Measurements from ENCODE around the gene NUDT19.
"Not testable (repeated sequence)": the region's sequence is repeated elsewhere in the genome, so short reads cannot be mapped to it uniquely, and the experiment has no call there.

NUDT19 gene

GRCh38 chr19:32691291-32691951, at the start of gene NUDT19:
Gene NUDT19, plus strand, starts transcription at chr19:32691821. Its CDS starts 140 bp downstream, at chr19:32691961.
- peak; percentile 78 for DNase-seq (ENCODE audit: low read depth in 2 of 2)

- peak; percentile 45 to 55 for DNase-seq (ENCODE audit: low read depth in 2 of 2)
These were observed 48.9 kb upstream of the NUDT19 start for GRCh38 chr19:32642771-32643170.

DNA sequence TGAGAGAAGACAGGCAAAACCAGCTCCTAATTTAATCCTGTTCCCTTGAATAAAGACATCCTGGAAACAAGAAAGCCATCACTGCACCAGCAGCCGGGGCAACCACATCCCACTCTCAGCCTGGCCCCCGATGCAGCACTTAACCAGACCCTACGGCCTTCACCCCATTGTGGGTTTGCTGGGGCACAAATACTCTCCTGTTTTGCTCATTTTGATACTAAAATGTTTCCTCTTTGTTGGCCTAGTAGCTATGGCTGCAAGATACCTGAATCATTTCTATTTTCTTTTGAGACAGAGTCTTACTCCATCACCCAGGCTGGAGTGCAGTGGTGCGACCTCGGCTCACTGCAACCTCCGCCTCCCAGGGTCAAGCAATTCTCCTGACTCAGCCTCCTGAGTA, 45.1 kb upstream of the NUDT19 start:
- DNase-seq (ENCODE audit: low read depth in 2 of 2), result no peak

DNA sequence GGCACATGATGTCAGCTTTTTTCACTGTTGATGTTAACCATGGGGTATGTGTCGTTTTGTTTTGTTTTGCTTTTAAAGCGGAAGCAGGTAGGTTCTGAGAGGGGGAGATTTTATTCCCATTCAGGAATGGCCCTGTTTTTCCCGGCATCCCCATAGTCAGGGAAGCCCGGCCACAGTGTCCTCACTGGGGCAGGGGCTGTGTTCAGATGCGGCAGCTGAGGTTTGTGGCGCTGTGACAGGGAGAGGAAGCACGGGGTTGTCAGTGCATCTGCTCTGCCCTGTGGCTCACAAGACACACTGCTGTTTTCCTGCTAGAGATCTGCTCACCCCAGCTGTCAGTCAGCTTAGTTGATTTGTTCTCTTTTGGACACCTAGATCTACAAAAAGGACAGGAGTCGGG, 44.3 kb upstream of the NUDT19 start:
- DNase-seq (ENCODE audit: low read depth in 2 of 2), result no peak

DNA sequence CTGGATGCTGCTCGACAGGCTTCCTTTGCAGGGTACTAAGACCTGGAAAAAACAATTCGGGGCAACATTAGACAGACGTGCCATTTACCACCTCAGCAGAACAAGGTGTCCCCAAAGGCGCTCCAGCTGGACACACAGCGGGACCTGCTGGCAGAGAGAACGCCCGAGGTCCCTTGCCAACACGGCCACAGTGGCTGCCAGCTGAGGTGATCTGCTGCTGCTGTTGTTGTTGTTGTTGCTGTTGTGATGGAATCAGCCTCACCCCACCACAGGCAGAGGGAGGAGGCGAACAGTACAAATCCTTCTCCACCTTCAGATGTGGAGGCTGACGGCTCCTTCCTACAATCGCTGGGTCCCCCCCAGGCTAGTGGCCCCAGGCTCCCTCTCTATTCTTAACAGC, 41.9 kb upstream of the NUDT19 start:
- DNase-seq (ENCODE audit: low read depth in 2 of 2), result no peak

GRCh38 chr19:32650671-32651070, 41.0 kb upstream of the NUDT19 start:
- DNase-seq (ENCODE audit: low read depth in 2 of 2), result no peak

- no peak for DNase-seq (ENCODE audit: low read depth in 2 of 2)
These were observed 39.9 kb upstream of the NUDT19 start for GRCh38 chr19:32651729-32652140.

DNA sequence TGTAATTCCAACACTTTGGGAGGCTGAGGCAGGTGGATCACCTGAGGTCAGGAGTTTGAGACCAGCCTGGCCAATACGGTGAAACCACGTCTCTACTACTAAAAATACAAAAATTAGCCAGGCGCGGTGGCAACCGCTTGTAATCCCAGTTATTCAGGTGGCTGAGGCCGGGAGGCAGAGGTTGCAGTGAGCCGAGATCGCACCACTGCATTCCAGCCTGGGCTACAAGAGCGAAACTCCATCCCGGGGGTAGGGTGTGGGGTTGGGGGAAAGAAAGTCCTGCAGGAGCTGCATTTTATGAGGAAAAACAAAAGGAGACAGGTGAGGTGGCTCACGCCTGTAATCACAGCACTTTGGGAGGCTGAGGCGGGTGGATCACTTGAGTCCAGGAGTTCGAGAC, 39.3 kb upstream of the NUDT19 start:
- not testable (repeated sequence) for DNase-seq (ENCODE audit: low read depth in 2 of 2)

GRCh38 chr19:32652894-32653598, 38.6 kb upstream of the NUDT19 start:
- DNase-seq (ENCODE audit: low read depth in 2 of 2), result no peak

- DNase-seq (ENCODE audit: low read depth in 2 of 2), result no peak
These were observed 38.1 kb upstream of the NUDT19 start for GRCh38 chr19:32653599-32653915.

DNA sequence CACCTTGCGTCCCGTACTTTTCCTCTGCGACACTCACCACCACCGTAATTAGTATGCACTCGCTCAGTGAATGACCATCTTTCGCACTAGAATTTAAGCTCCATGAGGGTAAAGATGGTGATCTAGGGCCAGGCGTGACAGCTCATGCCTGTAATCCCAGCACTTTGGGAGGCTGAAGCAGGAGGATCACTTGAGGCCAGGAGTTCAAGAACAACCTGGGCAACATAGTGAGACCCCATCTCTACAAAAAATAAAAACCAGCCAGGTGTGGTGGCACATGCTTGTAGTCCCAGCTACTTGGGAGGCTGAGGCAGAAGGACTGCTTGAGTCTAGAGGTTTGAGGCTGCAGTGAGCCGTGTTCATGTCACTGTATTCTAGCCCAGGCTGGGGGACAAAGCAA, 35.2 kb upstream of the NUDT19 start:
- DNase-seq (ENCODE audit: low read depth in 2 of 2), result not testable (repeated sequence)

DNA sequence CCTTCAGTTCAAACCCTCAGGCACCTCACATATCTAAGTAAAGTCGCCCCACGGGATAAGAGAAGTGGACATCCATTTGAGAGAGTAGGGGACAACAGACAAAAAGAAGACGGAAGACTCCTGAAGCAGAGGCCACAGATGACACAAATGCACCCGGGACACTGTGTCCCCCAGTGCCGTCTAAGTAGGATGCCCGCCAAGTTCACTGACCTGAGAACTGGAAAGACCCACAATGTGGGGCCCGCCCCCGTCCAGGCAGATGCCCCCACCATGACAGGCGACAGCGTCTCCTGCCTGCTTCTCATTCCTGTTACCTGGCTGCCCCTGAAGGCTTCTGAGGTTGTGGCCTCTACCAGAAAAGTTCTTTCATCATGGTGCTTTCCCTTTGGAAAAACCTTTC, 33.5 kb upstream of the NUDT19 start:
- no peak for DNase-seq (ENCODE audit: low read depth in 2 of 2)

- DNase-seq (ENCODE audit: low read depth in 2 of 2), result no peak
These were observed 33.1 kb upstream of the NUDT19 start for GRCh38 chr19:32658527-32658926.

DNA sequence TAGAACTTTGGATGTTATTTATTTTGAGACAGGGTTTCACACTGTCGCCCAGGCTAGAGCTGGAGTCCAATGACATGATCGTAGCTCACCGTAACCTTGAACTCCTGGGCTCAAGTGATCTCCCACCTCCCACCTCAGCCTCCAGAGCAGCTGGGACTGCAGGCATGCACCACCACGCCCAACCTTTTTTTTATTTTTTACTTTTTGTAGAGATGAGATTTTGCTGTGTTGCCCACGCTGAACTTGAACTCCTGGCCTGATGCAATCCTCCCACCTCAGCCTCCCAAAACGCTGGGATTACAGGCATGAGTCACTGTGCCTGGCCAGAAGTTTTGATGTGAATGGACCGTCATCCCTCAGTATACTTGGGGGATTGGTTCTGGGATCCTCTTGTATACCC, 30.3 kb upstream of the NUDT19 start:
- DNase-seq (ENCODE audit: low read depth in 2 of 2), result no peak

DNA sequence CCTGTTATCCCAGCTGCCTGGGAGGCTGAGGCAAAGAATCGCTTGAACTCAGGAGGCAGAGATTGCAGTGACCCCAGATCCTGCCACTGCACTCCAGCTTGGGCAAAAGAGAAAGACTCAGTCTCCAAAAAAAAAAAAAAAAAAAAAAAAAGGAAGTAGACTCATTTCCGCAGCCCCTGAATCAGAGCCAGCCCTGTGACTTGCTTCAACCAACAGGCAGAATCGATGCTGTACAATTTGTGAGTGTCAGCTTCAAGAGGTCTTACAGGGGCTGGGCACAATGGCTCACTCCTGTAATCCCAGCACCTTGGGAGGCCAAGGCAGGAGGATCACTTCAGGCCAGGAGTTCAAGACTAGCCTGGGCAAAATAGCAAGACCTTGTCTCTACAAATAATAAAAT, 29.4 kb upstream of the NUDT19 start:
- DNase-seq (ENCODE audit: low read depth in 2 of 2), result no peak

DNA sequence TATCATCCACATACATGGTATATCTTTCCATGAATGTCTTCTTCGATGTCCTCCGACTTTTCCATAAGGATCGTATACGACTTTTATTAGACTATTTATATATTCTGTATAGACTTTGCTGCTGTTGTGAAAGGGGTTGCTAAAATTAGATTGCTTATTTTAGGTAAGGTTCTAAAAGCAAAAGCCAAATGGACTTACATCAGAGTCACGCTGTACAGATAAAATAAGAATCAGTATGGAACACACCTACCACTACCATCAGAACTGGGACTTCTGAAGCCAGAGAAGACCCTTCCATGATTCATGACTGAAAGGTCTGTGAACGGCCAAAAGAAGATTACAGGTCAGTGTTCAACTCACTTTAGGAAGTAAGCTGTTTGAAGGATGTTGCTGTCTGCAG, 25.5 kb upstream of the NUDT19 start:
- no peak for DNase-seq (ENCODE audit: low read depth in 2 of 2)

DNA sequence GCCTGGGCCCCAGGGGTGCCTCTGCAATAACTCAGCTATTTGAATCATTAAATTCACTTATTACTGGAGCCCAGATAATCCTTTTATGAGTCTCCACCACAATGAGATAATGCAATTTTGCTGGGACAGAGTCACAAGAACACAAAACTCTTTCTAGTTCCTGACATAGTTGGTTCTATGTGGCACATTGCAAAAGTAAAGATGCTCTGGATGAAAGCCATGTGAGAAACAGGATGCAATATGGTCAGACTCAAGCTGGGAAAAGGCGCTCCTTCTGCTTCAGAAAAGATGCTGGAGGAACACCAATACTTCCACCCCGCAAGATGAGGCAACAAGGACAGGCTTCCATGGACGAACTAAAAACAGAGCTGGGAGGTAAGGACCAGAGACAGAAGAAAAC, 22.3 kb upstream of the NUDT19 start:
- DNase-seq (ENCODE audit: low read depth in 2 of 2), result no peak

- DNase-seq (ENCODE audit: low read depth in 2 of 2), result no peak
These were observed 19.6 kb upstream of the NUDT19 start for GRCh38 chr19:32671883-32672593.

DNA sequence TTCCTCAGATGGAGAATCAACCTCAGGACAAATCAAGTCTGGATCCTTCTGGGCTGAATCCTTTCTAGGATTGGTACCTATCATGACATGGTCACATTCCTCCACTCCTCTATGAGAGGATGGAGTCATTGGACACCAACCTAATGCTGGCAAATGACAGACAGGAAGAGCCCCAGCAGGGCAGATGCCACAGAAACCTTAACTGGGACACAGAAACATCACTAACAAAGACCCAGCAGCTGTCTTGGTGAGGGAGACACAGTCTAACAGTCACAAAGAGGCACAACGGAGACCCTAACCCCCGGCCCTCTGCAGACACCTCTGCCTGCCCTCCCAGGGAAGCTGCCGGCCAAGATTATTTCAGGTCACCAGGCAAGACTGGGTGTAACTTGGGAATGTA, 18.8 kb upstream of the NUDT19 start:
- DNase-seq (ENCODE audit: low read depth in 2 of 2), result no peak

DNA sequence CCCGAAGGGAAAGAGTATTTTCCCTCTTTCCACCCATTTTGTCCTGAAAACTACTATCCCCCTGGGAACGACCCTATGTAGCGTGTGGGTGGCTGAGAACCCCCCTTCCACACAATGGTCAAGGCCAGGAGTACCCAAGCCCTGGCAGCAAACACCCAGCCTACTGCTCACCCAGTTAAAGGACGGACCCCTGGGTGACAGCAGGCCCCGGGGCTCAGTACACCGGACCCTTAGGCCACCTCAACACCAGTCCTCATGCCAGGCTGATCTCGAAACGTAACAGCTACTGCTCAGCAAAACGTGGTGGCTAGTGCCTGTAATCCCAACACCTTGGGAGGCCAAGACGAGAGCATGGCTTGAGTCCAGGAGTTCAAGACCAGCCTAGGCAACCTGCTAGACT, 18.0 kb upstream of the NUDT19 start:
- DNase-seq (ENCODE audit: low read depth in 2 of 2), result no peak

GRCh38 chr19:32674153-32674930, 17.3 kb upstream of the NUDT19 start:
- no peak for DNase-seq (ENCODE audit: low read depth in 2 of 2)

Measured in stimulated activated CD4-positive, alpha-beta T cell treated with anti-CD3 and anti-CD28 coated beads, Interleukin-15, amount 100 ng/mL, for 48 hours (primary cell).